Tibial nerve (tissue), 3 donors: ENCODE measurements around the gene NFATC2.

Experiments used
- POLR2A ChIP-seq, 2 donors: fragments of 450-650 bp; IDR thresholded peaks; one replicate each; pipeline ENCODE4 v1.6.1; 2017; ENCODE audit warnings: antibody characterized with exemption in 2 of 2, mild to moderate bottlenecking in 2 of 2, moderate library complexity in 2 of 2
- TF ChIP-seq, protein P1 (sequence below), 5 experiments: fragments of 200-600 bp in 3 of 5; fragments of 450-650 bp in 2 of 5; sonication (generic) in 3 of 5; IDR thresholded peaks; one replicate each; pipeline ENCODE4 v1.5.1; 2016 to 2019; ENCODE audit warnings: antibody characterized with exemption in 5 of 5, mild to moderate bottlenecking in 3 of 5, moderate library complexity in 2 of 5

DNA sequence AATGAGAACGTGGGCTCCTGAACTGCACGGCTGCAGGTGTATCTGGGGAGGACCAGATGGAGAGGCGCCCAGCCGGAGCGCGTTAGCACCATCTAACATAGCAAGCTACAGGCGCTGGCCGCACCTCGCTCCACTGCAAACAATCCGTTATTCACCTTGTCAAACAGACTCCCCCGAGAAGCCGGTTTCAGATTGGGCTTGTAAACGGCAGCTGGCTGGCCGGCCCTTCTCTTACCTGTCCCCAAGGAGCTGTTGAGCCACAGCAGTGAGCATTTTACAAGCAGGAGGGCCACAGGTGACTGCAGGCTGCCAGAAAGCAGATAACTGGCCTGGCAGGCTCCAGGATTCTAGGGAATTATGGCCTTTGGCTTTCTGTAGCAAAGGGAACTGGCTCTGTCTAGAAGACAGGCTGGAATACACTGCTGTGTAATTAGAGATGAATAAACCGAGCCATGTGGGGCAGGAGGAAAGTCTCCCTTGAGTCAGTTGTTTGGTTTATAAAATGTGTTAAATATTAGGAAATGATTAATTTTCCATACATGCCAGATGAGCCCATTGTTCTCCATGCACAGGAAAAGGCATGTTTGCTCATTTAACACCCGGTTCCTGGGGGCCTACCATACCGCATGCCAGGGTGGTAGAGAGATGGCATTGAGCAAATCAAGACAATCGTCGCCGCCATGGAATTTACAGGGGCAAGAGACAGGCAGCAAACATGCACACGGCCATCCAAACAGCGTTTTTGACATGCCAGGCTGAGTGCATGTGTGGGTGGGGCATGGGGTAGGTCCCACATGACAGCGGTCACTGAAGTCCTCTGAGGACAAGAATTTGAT is 159.3 kb downstream of the NFATC2 start:
- TF ChIP-seq, protein P1, sequence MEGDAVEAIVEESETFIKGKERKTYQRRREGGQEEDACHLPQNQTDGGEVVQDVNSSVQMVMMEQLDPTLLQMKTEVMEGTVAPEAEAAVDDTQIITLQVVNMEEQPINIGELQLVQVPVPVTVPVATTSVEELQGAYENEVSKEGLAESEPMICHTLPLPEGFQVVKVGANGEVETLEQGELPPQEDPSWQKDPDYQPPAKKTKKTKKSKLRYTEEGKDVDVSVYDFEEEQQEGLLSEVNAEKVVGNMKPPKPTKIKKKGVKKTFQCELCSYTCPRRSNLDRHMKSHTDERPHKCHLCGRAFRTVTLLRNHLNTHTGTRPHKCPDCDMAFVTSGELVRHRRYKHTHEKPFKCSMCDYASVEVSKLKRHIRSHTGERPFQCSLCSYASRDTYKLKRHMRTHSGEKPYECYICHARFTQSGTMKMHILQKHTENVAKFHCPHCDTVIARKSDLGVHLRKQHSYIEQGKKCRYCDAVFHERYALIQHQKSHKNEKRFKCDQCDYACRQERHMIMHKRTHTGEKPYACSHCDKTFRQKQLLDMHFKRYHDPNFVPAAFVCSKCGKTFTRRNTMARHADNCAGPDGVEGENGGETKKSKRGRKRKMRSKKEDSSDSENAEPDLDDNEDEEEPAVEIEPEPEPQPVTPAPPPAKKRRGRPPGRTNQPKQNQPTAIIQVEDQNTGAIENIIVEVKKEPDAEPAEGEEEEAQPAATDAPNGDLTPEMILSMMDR (IDR thresholded peaks at IDR 0.05), result no peak
- TF ChIP-seq POLR2A (IDR thresholded peaks at IDR 0.05), result no peak
